ENCODE results near the gene HMG20A.

GRCh38 chr15:77392762-77393470 is 27.8 kb upstream of the HMG20A start:
- no peak for TF ChIP-seq CTCF (conservative IDR thresholded peaks at IDR 0.05; ENCODE audit: low read length)
- no peak for TF ChIP-seq EZH2phosphoT487 (IDR thresholded peaks at IDR 0.05; ENCODE audit: borderline replicate concordance)
